Right lobe of liver (tissue), 6 donors: ENCODE measurements around the gene MAP4K1. TPM values are rescaled to one million over a fixed set of nuclear protein-coding genes. Genes with fewer than 3 reads are reported as not detected.
"Not testable (repeated sequence)": the region's sequence is repeated elsewhere in the genome, so short reads cannot be mapped to it uniquely, and the experiment has no call there.

ENCODE experiments used
- ATAC-seq, 4 donors: fragments of 200-7000 bp; cut with Tn5 transposase; one replicate each; pipeline ENCODE4 v1.9.1; 2020; ENCODE audit warnings: mild to moderate bottlenecking in 4 of 4, moderate library complexity in 4 of 4
- DNase-seq, 3 donors: peaks; one replicate each; pipeline ENCODE4 v3.0.0-alpha.2; 2020
- H3K27ac ChIP-seq, 3 donors: fragments of 200-600 bp; one replicate each; pipeline ENCODE4 v1.8.0; 2022
- H3K27me3 ChIP-seq, 2 donors: fragments of 200-600 bp; one replicate each; pipeline ENCODE4 v1.8.0; 2022
- H3K36me3 ChIP-seq, 4 donors: fragments of 200-600 bp; sonication (generic) in 1 of 4; one replicate each; pipeline versions ENCODE4 v1.5.1 to v1.8.0; 2017 to 2022; ENCODE audit warnings: control low read depth in 1 of 4
- H3K4me1 ChIP-seq, 4 donors: fragments of 200-600 bp; sonication (generic) in 1 of 4; one replicate each; pipeline versions ENCODE4 v1.5.1 to v1.8.0; 2017 to 2022; ENCODE audit warnings: control low read depth in 1 of 4
- H3K4me3 ChIP-seq, 3 donors: fragments of 200-600 bp; one replicate each; pipeline ENCODE4 v1.8.0; 2022
- H3K9me3 ChIP-seq, 4 donors: fragments of 200-600 bp; sonication (generic) in 1 of 4; one replicate each; pipeline versions ENCODE4 v1.5.1 to v1.8.0; 2017 to 2022; ENCODE audit warnings: control low read depth in 1 of 4
- CTCF ChIP-seq, 4 donors: fragments of 200-600 bp in 3 of 4; fragments of 450-650 bp in 1 of 4; IDR thresholded peaks; one replicate each; pipeline versions ENCODE4 v1.5.1 to v1.8.0; 2016 to 2022; ENCODE audit warnings: antibody characterized with exemption in 4 of 4, mild to moderate bottlenecking in 2 of 4
- POLR2A ChIP-seq: fragments of 450-650 bp; IDR thresholded peaks from one replicate; pipeline ENCODE4 v1.6.1; 2017; ENCODE audit warnings: antibody characterized with exemption, mild to moderate bottlenecking
- WGBS: methylation state at CpG from one replicate; pipeline ENCODE4 v1.1.6; 2018; ENCODE audit warnings: low coverage, low lambda C conversion rate; ENCODE audit not compliant: insufficient coverage; ENCODE audit errors: missing lambda C conversion rate; 5-methylcytosine and 5-hydroxymethylcytosine counted together
- intact Hi-C, 2 donors: fragments of 100-400 bp; cut with DNase I; formaldehyde crosslinking; loops; one replicate each; pipeline versions ENCODE4 v1.11.2 to v1.14.1; 2022
- total RNA-seq, 6 experiments: library from RNA; depleted of rRNA in 2 of 6; stranded (reverse); fragments of >200 nt in 2 of 6; fragmentation: NEBNext Ultra II Directional in 3 of 6; extraction: Animal tissue kit (Norgen Biotek cat#: 25700) in 3 of 6; gene quantifications; one replicate each; pipeline versions ENCODE4 v1.1.0 to v1.2.4, GENCODE V29; 2016 to 2023
- donor health status: DM: no; HTN: yes; CAD: no.
- donor health status: DM: no; HTN: no; CAD: no.
- donor health status: DM: no; HTN: no; CAD: no.
- donor health status: DM: no; HTN: yes; CAD: no.
- donor health status: DM: no; HTN: yes; CAD: no.

MAP4K1 gene
- total RNA-seq, 6 experiments from 2014 or later, result 0.93 to 3.1 (median 2.0) TPM

- no peak for DNase-seq
- no peak for ATAC-seq
- no peaks in the 10 kb centered on the region for H3K4me1 ChIP-seq
- WGBS, result 83% methylated on average over 9 of the region's 9 CpGs
- no peak overlapping the region for H3K27ac ChIP-seq
- H3K36me3 ChIP-seq, result no peaks in the 10 kb centered on the region
- intact Hi-C loops, result no loop called here
- no peak overlapping the region for H3K4me3 ChIP-seq
- H3K9me3 ChIP-seq, result no peaks in the 10 kb centered on the region
- no peaks in the 10 kb centered on the region for H3K27me3 ChIP-seq
- TF ChIP-seq CTCF (IDR thresholded peaks at IDR 0.05) (no peak), POLR2A (no peak)
These were observed 54.3 kb downstream of the MAP4K1 start for GRCh38 chr19:38563475-38563874.

DNA sequence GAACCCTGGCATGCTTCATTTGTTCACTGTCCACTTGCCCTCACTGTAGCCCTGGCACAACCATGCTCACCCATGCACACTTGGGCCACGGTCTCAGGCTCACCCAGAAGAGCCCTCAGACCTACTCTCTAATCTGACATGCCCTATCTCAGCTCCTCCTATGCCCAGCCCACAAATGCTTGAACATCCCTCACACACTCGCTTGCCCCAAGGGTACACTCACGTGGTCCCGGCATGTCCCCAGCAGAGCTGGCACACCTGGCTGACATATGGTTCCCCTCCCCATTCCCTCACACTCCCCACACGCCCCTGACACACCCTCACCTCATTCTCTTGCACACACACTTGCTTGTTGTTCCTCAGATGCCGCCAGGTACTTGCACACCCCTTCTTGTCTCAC lies 55.7 kb downstream of the MAP4K1 start:
- H3K36me3 ChIP-seq, result no peaks in the 10 kb centered on the region
- ATAC-seq (no peak), DNase-seq (no peak)
- H3K27ac ChIP-seq, result no peak overlapping the region
- no peak overlapping the region for H3K4me3 ChIP-seq
- TF ChIP-seq POLR2A (no peak), CTCF (IDR thresholded peaks at IDR 0.05) (no peak)
- H3K27me3 ChIP-seq, result no peaks in the 10 kb centered on the region
- whole genome bisulfite sequencing, result 45% methylated on average over 2 of the region's 6 CpGs
- H3K4me1 ChIP-seq, result no peaks in the 10 kb centered on the region
- intact Hi-C loops, result no loop called here
- no peaks in the 10 kb centered on the region for H3K9me3 ChIP-seq

GRCh38 chr19:38561658-38562057 lies 56.1 kb downstream of the MAP4K1 start:
- H3K36me3 ChIP-seq, result no peaks in the 10 kb centered on the region
- TF ChIP-seq POLR2A (no peak), CTCF (IDR thresholded peaks at IDR 0.05) (no peak)
- H3K9me3 ChIP-seq, result no peaks in the 10 kb centered on the region
- H3K27ac ChIP-seq, result no peak overlapping the region
- no peak for DNase-seq
- H3K27me3 ChIP-seq, result no peaks in the 10 kb centered on the region
- ATAC-seq, result no peak
- H3K4me3 ChIP-seq, result no peak overlapping the region
- 49% methylated on average over 3 of the region's 11 CpGs for WGBS
- intact Hi-C loops, result no loop called here
- H3K4me1 ChIP-seq, result no peaks in the 10 kb centered on the region

DNA sequence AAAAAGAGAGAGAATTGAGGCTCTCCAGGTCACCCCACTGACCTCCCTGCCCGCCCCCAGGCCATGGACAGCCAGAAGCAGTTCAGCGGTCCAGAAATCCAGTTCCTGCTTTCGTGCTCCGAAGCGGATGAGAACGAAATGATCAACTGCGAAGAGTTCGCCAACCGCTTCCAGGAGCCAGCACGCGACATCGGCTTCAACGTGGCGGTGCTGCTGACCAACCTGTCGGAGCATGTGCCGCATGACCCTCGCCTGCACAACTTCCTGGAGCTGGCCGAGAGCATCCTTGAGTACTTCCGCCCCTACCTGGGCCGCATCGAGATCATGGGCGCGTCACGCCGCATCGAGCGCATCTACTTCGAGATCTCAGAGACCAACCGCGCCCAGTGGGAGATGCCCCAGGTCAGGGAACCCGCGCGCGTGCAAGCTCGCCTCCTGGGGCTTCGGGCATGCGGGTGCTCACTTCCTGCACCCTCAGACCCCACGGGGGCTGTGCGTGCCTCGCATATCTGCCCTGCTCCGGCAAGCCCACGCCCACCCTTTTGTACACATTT lies 56.6 kb downstream of the MAP4K1 start:
- intact Hi-C loops, result no loop called here
- Histone ChIP-seq H3K36me3 (no peaks in the 10 kb centered on the region), H3K27ac (no peak overlapping the region), H3K9me3 (no peaks in the 10 kb centered on the region), H3K27me3 (no peaks in the 10 kb centered on the region), H3K4me1 (no peaks in the 10 kb centered on the region), H3K4me3 (no peak overlapping the region)
- TF ChIP-seq POLR2A, result no peak
- no CpG with 5 or more reads among the region's 42 CpGs for WGBS
- no peak for DNase-seq
- no peak for ATAC-seq

DNA sequence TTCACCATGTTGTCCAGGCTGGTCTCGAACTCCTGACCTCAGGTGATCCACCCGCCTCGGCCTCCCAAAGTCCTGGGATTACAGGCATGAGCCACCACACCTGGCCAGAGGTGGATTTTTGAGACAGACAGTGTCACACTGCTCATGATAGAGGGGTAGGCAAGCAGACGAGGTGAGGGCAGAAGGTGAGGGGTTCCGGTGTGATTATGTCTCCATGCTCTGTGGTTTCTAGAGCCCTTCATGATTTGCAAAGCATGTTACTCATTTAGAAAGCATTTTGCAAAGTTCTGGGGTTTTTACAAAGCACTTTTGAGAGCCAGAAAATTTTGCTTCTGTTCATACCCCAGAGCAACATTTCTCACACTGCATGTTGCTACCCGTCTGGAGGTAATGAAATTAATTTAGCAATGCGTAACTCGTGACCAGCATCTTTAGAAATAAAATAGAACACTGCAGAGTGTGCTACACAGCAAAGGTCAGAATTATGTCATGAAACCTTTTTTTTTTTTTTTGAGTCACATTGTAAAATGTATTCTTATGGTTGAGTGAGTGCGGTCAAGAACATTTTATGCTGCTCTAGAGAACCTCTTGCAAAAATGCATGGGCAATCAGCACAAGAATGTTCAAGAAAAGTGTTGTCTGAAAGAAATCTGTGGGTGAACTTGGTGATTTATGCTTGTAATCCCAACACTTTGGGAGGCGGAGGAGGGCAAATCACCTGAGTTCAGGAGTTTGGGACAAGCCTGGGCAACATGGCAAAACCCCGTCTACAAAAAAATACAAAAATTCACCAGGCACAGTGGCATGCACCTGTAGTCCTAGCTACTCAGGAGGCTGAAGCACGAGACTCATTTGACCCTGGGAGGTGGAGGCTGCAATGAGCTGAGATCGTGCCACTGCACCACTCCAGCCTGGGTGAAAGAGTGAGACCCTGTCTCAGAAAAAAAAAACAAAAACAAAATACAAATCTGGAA lies 58.0 kb downstream of the MAP4K1 start:
- Histone ChIP-seq H3K4me1 (no peaks in the 10 kb centered on the region), H3K4me3 (no peak overlapping the region), H3K27ac (no peak overlapping the region), H3K27me3 (no peaks in the 10 kb centered on the region), H3K36me3 (no peaks in the 10 kb centered on the region), H3K9me3 (no peaks in the 10 kb centered on the region)
- 58% methylated on average over 13 of the region's 13 CpGs for WGBS
- TF ChIP-seq POLR2A, result no peak
- no peak for TF ChIP-seq CTCF (IDR thresholded peaks at IDR 0.05)
- intact Hi-C loops, result no loop called here
- DNase-seq (no peak), ATAC-seq (peak in 1 of 4 donors; percentile 30)

GRCh38 chr19:38558933-38559332 lies 58.8 kb downstream of the MAP4K1 start:
- DNase-seq, H3K4me3 ChIP-seq, H3K27me3 ChIP-seq, H3K4me1 ChIP-seq, H3K9me3 ChIP-seq, ATAC-seq, intact Hi-C loops, H3K27ac ChIP-seq, H3K36me3 ChIP-seq: not testable (repeated sequence)
- WGBS, result 80% methylated on average over 5 of the region's 7 CpGs
